Astrocyte (in vitro differentiated cells and primary cell): ENCODE results near the gene ATP10B. TPM values are rescaled to one million over a fixed set of nuclear protein-coding genes. Genes with fewer than 3 reads are reported as not detected.

Source experiments
- DNase-seq: peaks from one replicate; pipeline ENCODE4 v3.0.0-alpha.2; 2010; ENCODE audit warnings: low read depth
- FAIRE-seq: peaks from 2 replicates; lab custom pipeline; 2011; peaks lifted over from hg19 to GRCh38; lab: Jason Lieb, UNC
- H2AFZ ChIP-seq: 2 replicates; pipeline ENCODE4 v1.6.0; 2012; ENCODE audit warnings: low read depth, low read length, inconsistent platforms
- H3K27ac ChIP-seq: 2 replicates; pipeline ENCODE4 v1.5.1; 2011; ENCODE audit warnings: low read depth, low read length, inconsistent platforms
- H3K27me3 ChIP-seq: 2 replicates; pipeline ENCODE4 v1.6.0; 2011; ENCODE audit warnings: low read length, inconsistent platforms; ENCODE audit not compliant: insufficient read depth
- H3K36me3 ChIP-seq: 2 replicates; pipeline ENCODE4 v1.5.1; 2011; ENCODE audit warnings: low read length, inconsistent platforms; ENCODE audit not compliant: insufficient read depth
- H3K4me1 ChIP-seq: 2 replicates; pipeline ENCODE4 v1.5.1; 2011; ENCODE audit warnings: low read length, inconsistent platforms; ENCODE audit not compliant: insufficient read depth
- H3K4me2 ChIP-seq: 2 replicates; pipeline ENCODE4 v1.6.0; 2012; ENCODE audit warnings: low read length, inconsistent platforms
- H3K4me3 ChIP-seq: 2 replicates; pipeline ENCODE4 v1.5.1; 2011; ENCODE audit warnings: low read depth, mild to moderate bottlenecking, low read length, inconsistent platforms; ENCODE audit not compliant: insufficient read depth
- H3K79me2 ChIP-seq: 2 replicates; pipeline ENCODE4 v1.6.0; 2012; ENCODE audit warnings: mild to moderate bottlenecking, low read length, inconsistent platforms; ENCODE audit not compliant: insufficient read depth
- H3K9ac ChIP-seq: 2 replicates; pipeline ENCODE4 v1.6.0; 2012; ENCODE audit warnings: mild to moderate bottlenecking, low read length, inconsistent platforms
- H3K9me3 ChIP-seq: 2 replicates; pipeline ENCODE4 v1.5.1; 2012; ENCODE audit warnings: low read depth, mild to moderate bottlenecking, low read length, inconsistent platforms; ENCODE audit not compliant: insufficient read depth
- H4K20me1 ChIP-seq: 2 replicates; pipeline ENCODE4 v1.6.0; 2012; ENCODE audit warnings: low read length, inconsistent platforms; ENCODE audit not compliant: insufficient read depth
- H3K27ac Mint-ChIP-seq: one replicate; pipeline ENCODE4 v1.8.0; 2021; ENCODE audit warnings: mild to moderate bottlenecking, mixed read lengths; ENCODE audit not compliant: unreplicated experiment
- H3K27me3 Mint-ChIP-seq: one replicate; pipeline ENCODE4 v1.8.0; 2021; ENCODE audit warnings: low read depth, mixed read lengths; ENCODE audit not compliant: unreplicated experiment
- H3K36me3 Mint-ChIP-seq: one replicate; pipeline ENCODE4 v1.8.0; 2021; ENCODE audit warnings: low read depth, mixed read lengths; ENCODE audit not compliant: unreplicated experiment
- H3K4me1 Mint-ChIP-seq: one replicate; pipeline ENCODE4 v1.8.0; 2021; ENCODE audit warnings: low read depth, mixed read lengths; ENCODE audit not compliant: unreplicated experiment
- H3K4me3 Mint-ChIP-seq: one replicate; pipeline ENCODE4 v1.8.0; 2021; ENCODE audit warnings: mild to moderate bottlenecking, moderate library complexity, mixed read lengths; ENCODE audit not compliant: unreplicated experiment
- H3K9me3 Mint-ChIP-seq: one replicate; pipeline ENCODE4 v1.8.0; 2021; ENCODE audit warnings: mild to moderate bottlenecking, mixed read lengths; ENCODE audit not compliant: unreplicated experiment
- EZH2 ChIP-seq: IDR thresholded peaks from 2 replicates; pipeline ENCODE4 v1.6.1; 2012; ENCODE audit warnings: mild to moderate bottlenecking, low read length, inconsistent platforms; ENCODE audit not compliant: insufficient read depth
- total RNA-seq: library from RNA; stranded (reverse); gene quantifications from 2 replicates; pipeline ENCODE4 v1.2.1, GENCODE V29; 2021
- TF ChIP-seq, protein P1 (sequence below): IDR thresholded peaks from 2 replicates; pipeline ENCODE4 v1.5.1; 2011; ENCODE audit warnings: low read depth, mild to moderate bottlenecking, inconsistent platforms, low read length, moderate library complexity; ENCODE audit not compliant: insufficient read depth

ATP10B gene
- total RNA-seq, 1 donor from 2014 or later: not detected

DNA sequence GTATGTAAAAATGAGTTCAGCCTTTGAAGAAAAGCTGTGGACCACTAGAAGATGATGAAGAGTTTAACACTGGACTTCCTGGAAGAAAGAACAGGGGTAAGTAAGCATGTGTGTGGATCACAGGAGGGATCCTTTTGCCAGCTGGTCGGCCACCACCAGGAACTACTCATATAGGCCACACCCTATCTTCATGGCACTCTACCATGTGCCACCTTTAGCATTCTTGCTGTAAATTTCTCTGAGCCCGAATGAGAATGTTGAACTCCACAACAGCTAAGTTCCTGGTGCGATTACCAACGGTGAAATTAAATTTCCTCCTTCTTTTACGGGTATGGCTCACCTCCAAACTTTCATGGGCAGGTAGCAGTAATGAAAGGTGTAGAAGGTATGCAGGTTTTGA, 102.3 kb downstream of the ATP10B start:
- H3K9me3 Mint-ChIP-seq: no peaks in the 10 kb centered on the region
- no peak for FAIRE-seq
- H3K9me3 ChIP-seq: no peaks in the 10 kb centered on the region

DNA sequence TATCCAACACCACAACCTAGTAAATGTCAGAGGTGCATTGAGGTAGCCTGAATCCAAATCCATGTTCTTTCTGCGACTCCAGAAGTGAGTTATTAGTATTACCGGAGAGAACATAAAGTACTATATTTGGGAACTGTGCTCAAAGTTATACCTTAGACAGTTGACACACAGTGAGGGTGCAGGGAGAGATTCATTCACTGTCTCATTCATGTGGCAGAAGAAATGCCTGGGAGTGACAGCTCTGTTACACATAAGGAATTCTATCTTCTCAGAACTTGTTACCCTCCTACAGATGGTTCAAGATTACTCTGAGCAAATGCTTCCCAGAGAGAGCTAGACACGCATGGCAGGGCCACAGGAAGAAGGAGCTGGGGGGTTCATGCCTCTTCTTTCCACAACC, 103.0 kb downstream of the ATP10B start:
- Histone ChIP-seq H3K4me1 (no peaks in the 10 kb centered on the region), H3K4me2 (no peak overlapping the region), H3K36me3 (no peaks in the 10 kb centered on the region), H3K79me2 (no peaks in the 10 kb centered on the region), H3K4me3 (no peak overlapping the region), H3K27me3 (no peaks in the 10 kb centered on the region), H3K9me3 (no peaks in the 10 kb centered on the region), H2AFZ (no peak overlapping the region), H3K27ac (no peak overlapping the region), H3K9ac (no peak overlapping the region), H4K20me1 (no peaks in the 10 kb centered on the region)
- Mint-ChIP-seq H3K27ac (no peak overlapping the region), H3K4me1 (peaks cover 8% of the 10 kb centered on the region), H3K4me3 (no peak overlapping the region), H3K27me3 (no peaks in the 10 kb centered on the region), H3K9me3 (no peaks in the 10 kb centered on the region), H3K36me3 (no peaks in the 10 kb centered on the region)
- FAIRE-seq: no peak
- no peak for TF ChIP-seq EZH2
- DNase-seq: no peak

More for the DNA sequence above, 102.3 kb downstream of the ATP10B start:
- Mint-ChIP-seq H3K36me3 (no peaks in the 10 kb centered on the region), H3K4me1 (peaks cover 8% of the 10 kb centered on the region), H3K27me3 (no peaks in the 10 kb centered on the region), H3K27ac (no peak overlapping the region), H3K4me3 (no peak overlapping the region)
- no peaks in the 10 kb centered on the region for H3K79me2 ChIP-seq
- H2AFZ ChIP-seq: no peak overlapping the region
- no peak overlapping the region for H3K4me3 ChIP-seq
- no peak overlapping the region for H3K4me2 ChIP-seq
- H3K4me1 ChIP-seq: no peaks in the 10 kb centered on the region
- H3K36me3 ChIP-seq: no peaks in the 10 kb centered on the region
- H3K27ac ChIP-seq: no peak overlapping the region
- no peaks in the 10 kb centered on the region for H4K20me1 ChIP-seq
- H3K27me3 ChIP-seq: no peaks in the 10 kb centered on the region
- no peak overlapping the region for H3K9ac ChIP-seq
- no peak for TF ChIP-seq EZH2
- TF ChIP-seq, protein P1, sequence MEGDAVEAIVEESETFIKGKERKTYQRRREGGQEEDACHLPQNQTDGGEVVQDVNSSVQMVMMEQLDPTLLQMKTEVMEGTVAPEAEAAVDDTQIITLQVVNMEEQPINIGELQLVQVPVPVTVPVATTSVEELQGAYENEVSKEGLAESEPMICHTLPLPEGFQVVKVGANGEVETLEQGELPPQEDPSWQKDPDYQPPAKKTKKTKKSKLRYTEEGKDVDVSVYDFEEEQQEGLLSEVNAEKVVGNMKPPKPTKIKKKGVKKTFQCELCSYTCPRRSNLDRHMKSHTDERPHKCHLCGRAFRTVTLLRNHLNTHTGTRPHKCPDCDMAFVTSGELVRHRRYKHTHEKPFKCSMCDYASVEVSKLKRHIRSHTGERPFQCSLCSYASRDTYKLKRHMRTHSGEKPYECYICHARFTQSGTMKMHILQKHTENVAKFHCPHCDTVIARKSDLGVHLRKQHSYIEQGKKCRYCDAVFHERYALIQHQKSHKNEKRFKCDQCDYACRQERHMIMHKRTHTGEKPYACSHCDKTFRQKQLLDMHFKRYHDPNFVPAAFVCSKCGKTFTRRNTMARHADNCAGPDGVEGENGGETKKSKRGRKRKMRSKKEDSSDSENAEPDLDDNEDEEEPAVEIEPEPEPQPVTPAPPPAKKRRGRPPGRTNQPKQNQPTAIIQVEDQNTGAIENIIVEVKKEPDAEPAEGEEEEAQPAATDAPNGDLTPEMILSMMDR: no peak
- no peak for DNase-seq

DNA sequence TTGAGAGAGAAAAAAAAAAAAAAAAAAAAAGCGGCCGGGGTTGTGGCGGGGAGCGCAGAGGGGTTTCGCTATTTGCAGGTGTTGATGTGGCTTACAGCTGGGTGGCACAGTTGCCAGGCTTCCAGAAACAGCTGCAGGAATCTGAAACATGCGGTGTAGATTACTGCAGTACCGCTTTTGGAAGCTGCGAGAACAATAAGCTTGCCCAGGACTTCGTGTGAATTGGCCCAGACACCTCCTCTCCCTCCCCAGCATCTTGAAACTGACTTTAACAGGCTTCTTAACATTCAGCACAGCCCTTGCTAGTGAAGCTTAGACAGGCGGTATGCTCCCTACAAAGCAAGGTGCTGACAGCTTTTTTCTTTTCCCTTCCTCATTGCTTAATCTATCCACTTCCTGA, 104.0 kb downstream of the ATP10B start:
- FAIRE-seq: no peak
- H3K27me3 Mint-ChIP-seq: no peaks in the 10 kb centered on the region
- H4K20me1 ChIP-seq: no peaks in the 10 kb centered on the region
- H3K79me2 ChIP-seq: no peaks in the 10 kb centered on the region
- H3K4me3 Mint-ChIP-seq: no peak overlapping the region
- H3K9me3 ChIP-seq: no peaks in the 10 kb centered on the region
- no peak overlapping the region for H3K27ac ChIP-seq
- H3K4me1 Mint-ChIP-seq: peaks cover 10% of the 10 kb centered on the region
- no peaks in the 10 kb centered on the region for H3K9me3 Mint-ChIP-seq
- no peaks in the 10 kb centered on the region for H3K27me3 ChIP-seq
- no peak overlapping the region for H3K9ac ChIP-seq
- no peak overlapping the region for H3K4me3 ChIP-seq
- no peak for DNase-seq
- H3K36me3 ChIP-seq: no peaks in the 10 kb centered on the region
- no peak overlapping the region for H2AFZ ChIP-seq
- H3K27ac Mint-ChIP-seq: no peak overlapping the region
- no peaks in the 10 kb centered on the region for H3K36me3 Mint-ChIP-seq
- TF ChIP-seq, protein P1: no peak
- TF ChIP-seq EZH2: no peak
- no peak overlapping the region for H3K4me2 ChIP-seq
- no peaks in the 10 kb centered on the region for H3K4me1 ChIP-seq
